Liver (tissue), 10 donors: ENCODE results near the gene TLCD5. TPM values are rescaled to one million over a fixed set of nuclear protein-coding genes. Genes with fewer than 3 reads are reported as not detected.

Experiments used
- DNase-seq: peaks from one replicate; pipeline ENCODE4 v3.0.0-alpha.2; 2017; ENCODE audit warnings: low spot score
- H3K27ac ChIP-seq, 2 donors: one replicate each; pipeline ENCODE4 v1.7.0; 2013; ENCODE audit warnings: inconsistent platforms in 2 of 2, low read length in 2 of 2, control low read depth in 1 of 2, low read depth in 1 of 2, mild to moderate bottlenecking in 1 of 2
- H3K27me3 ChIP-seq, 4 donors: one replicate each; pipeline versions ENCODE4 v1.6.1 to v1.7.0; 2013; ENCODE audit warnings: low read length in 3 of 4, inconsistent platforms in 1 of 4, mild to moderate bottlenecking in 1 of 4, moderate library complexity in 1 of 4; ENCODE audit not compliant: control insufficient read depth in 4 of 4, insufficient read depth in 4 of 4
- H3K36me3 ChIP-seq, 4 donors: one replicate each; pipeline versions ENCODE4 v1.6.1 to v1.7.0; 2013; ENCODE audit warnings: low read length in 3 of 4, mild to moderate bottlenecking in 3 of 4, low read depth in 1 of 4, moderate library complexity in 1 of 4; ENCODE audit not compliant: control insufficient read depth in 4 of 4, insufficient read depth in 3 of 4
- H3K4me1 ChIP-seq, 4 donors: one replicate each; pipeline versions ENCODE4 v1.6.1 to v1.7.0; 2013; ENCODE audit warnings: low read length in 3 of 4, mild to moderate bottlenecking in 3 of 4, moderate library complexity in 1 of 4; ENCODE audit not compliant: control insufficient read depth in 4 of 4, insufficient read depth in 4 of 4
- H3K4me3 ChIP-seq, 3 donors: one replicate each; pipeline versions ENCODE4 v1.6.1 to v1.7.0; 2013; ENCODE audit warnings: low read length in 3 of 3, control low read depth in 1 of 3, low read depth in 1 of 3, mild to moderate bottlenecking in 1 of 3
- H3K9ac ChIP-seq, 2 donors: one replicate each; pipeline ENCODE4 v1.7.0; 2013; ENCODE audit warnings: low read length in 2 of 2, mild to moderate bottlenecking in 2 of 2, moderate library complexity in 2 of 2, control low read depth in 1 of 2, low read depth in 1 of 2
- H3K9me3 ChIP-seq, 4 donors: one replicate each; pipeline versions ENCODE4 v1.6.1 to v1.7.0; 2013; ENCODE audit warnings: low read length in 3 of 4; ENCODE audit not compliant: control insufficient read depth in 4 of 4
- EGR1 ChIP-seq, 2 donors: IDR thresholded peaks; 2 replicates each; pipeline ENCODE4 v1.6.1; 2016 to 2018; ENCODE audit warnings: antibody characterized with exemption in 2 of 2, low read depth in 2 of 2
- FOXA1 ChIP-seq: IDR thresholded peaks from 2 replicates; pipeline ENCODE4 v1.6.1; 2016; ENCODE audit warnings: antibody characterized with exemption
- HNF4G ChIP-seq: IDR thresholded peaks from 2 replicates; pipeline ENCODE4 v1.6.1; 2016; ENCODE audit warnings: antibody characterized with exemption
- JUND ChIP-seq, 2 donors: IDR thresholded peaks; 2 replicates each; pipeline ENCODE4 v1.6.1; 2016; ENCODE audit warnings: antibody characterized with exemption in 2 of 2
- MAX ChIP-seq: IDR thresholded peaks from 2 replicates; pipeline ENCODE4 v1.6.1; 2016; ENCODE audit warnings: antibody characterized with exemption
- RAD21 ChIP-seq, 2 donors: IDR thresholded peaks; 2 replicates each; pipeline ENCODE4 v1.6.1; 2016; ENCODE audit warnings: antibody characterized with exemption in 2 of 2, mild to moderate bottlenecking in 2 of 2
- RXRA ChIP-seq, 2 donors: IDR thresholded peaks; 2 replicates each; pipeline ENCODE4 v1.6.1; 2017 to 2018; ENCODE audit warnings: antibody characterized with exemption in 2 of 2, mild to moderate bottlenecking in 1 of 2
- ZBTB33 ChIP-seq: IDR thresholded peaks from 2 replicates; pipeline ENCODE4 v1.6.1; 2016; ENCODE audit warnings: antibody characterized with exemption
- WGBS: extraction: QIAGEN DNeasy Blood & Tissue Kit; methylation state at CpG from one replicate; pipeline ENCODE4 v1.1.7; 2013; 5-methylcytosine and 5-hydroxymethylcytosine counted together
- polyA plus RNA-seq, 2 donors: library from polyadenylated mRNA; stranded (reverse) in 1 of 2; unstranded in 1 of 2; fragments of 200-250 nt in 1 of 2; fragments of >200 nt in 1 of 2; fragmentation: Nextera tagmentation in 1 of 2; extraction: Ambion mirVana in 1 of 2; gene quantifications; one replicate each; pipeline versions ENCODE4 v1.2.1 to v1.2.3, GENCODE V29; 2013 to 2015
- small RNA-seq: library from RNA; depleted of rRNA; stranded (forward); fragments of <200 nt; gene quantifications from one replicate; pipeline ENCODE3, GENCODE V24; 2014
- total RNA-seq, 2 donors: library from RNA; depleted of rRNA; stranded (reverse); fragments of >200 nt; gene quantifications; one replicate each; pipeline ENCODE4 v1.2.3, GENCODE V29; 2014
- TF ChIP-seq, protein P1 (sequence below): IDR thresholded peaks from 2 replicates; pipeline ENCODE4 v1.6.1; 2016; ENCODE audit warnings: antibody characterized with exemption, mild to moderate bottlenecking
- donor health status: healthy.
- donor health status: healthy.
- donor health status: healthy.
- donor health status: healthy.
- donor health status: healthy.

Gene TLCD5
- total and polyA plus RNA-seq, 4 donors = 0.31 to 1.2 (median 0.68) TPM

DNA sequence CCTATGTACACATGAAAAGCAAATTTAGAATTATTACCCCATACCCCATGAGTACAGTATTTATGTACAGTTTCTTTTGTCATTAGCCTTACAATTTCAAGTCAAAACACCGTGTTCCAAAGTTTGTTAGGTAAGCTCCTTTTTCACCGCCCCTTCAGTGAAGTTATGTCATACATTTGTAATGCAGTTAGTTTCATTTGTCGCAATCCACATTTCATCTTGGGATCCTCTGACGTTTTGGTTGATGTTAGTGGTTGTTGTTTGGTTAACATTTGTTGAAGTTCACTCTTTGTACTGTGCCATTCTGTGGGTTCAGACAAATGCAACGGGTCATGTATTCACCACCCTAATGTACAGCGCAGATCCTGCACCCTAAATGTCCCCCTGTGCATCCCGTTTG is 56.3 kb downstream of the TLCD5 start:
- H3K27ac ChIP-seq = no peak overlapping the region
- DNase-seq = no peak
- no peaks in the 10 kb centered on the region for H3K36me3 ChIP-seq
- H3K4me1 ChIP-seq = peaks cover 0 to 24% (median 5%) of the 10 kb centered on the region in 4 donors
- TF ChIP-seq HNF4G (no peak), JUND (IDR thresholded peaks at IDR 0.05) (no peak), MAX (no peak), RAD21 (IDR thresholded peaks at IDR 0.05) (no peak), RXRA (IDR thresholded peaks at IDR 0.05) (no peak), ZBTB33 (no peak), EGR1 (IDR thresholded peaks at IDR 0.05; ENCODE audit: low read depth in 2 of 2) (no peak), FOXA1 (no peak)
- TF ChIP-seq, protein P1, sequence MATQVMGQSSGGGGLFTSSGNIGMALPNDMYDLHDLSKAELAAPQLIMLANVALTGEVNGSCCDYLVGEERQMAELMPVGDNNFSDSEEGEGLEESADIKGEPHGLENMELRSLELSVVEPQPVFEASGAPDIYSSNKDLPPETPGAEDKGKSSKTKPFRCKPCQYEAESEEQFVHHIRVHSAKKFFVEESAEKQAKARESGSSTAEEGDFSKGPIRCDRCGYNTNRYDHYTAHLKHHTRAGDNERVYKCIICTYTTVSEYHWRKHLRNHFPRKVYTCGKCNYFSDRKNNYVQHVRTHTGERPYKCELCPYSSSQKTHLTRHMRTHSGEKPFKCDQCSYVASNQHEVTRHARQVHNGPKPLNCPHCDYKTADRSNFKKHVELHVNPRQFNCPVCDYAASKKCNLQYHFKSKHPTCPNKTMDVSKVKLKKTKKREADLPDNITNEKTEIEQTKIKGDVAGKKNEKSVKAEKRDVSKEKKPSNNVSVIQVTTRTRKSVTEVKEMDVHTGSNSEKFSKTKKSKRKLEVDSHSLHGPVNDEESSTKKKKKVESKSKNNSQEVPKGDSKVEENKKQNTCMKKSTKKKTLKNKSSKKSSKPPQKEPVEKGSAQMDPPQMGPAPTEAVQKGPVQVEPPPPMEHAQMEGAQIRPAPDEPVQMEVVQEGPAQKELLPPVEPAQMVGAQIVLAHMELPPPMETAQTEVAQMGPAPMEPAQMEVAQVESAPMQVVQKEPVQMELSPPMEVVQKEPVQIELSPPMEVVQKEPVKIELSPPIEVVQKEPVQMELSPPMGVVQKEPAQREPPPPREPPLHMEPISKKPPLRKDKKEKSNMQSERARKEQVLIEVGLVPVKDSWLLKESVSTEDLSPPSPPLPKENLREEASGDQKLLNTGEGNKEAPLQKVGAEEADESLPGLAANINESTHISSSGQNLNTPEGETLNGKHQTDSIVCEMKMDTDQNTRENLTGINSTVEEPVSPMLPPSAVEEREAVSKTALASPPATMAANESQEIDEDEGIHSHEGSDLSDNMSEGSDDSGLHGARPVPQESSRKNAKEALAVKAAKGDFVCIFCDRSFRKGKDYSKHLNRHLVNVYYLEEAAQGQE = no peak
- 78% methylated on average over 7 of the region's 7 CpGs for WGBS
- H3K4me3 ChIP-seq = no peak overlapping the region
- no peaks in the 10 kb centered on the region for H3K27me3 ChIP-seq
- H3K9ac ChIP-seq = no peak overlapping the region
- H3K9me3 ChIP-seq = no peaks in the 10 kb centered on the region

Small RNA genes within 50 kb of the gene (small RNA-seq; reads per million reads assigned to genes)
- gene RF00100 = 2,663 reads per million, percentile 100 among the genes with 10 or more reads in this experiment

Other genes starting within 250 kb of the TLCD5 start
- under 1 TPM; 0.33 to 0.37 TPM for gene TRIM29, start 187.2 kb upstream of the TLCD5 start, total RNA-seq
- gene TRIM29, start 187.2 kb upstream of the TLCD5 start, polyA plus RNA-seq = under 1 TPM; 0.22 to 0.89 TPM
- 10 to 100 TPM; 15.0 to 89.4 TPM for gene OAF, start 114.3 kb upstream of the TLCD5 start, total RNA-seq
- 100 to 1,000 TPM in 1 of 2 donors, 10 to 100 TPM in 1; 74.6 to 151 TPM for gene OAF, start 114.3 kb upstream of the TLCD5 start, polyA plus RNA-seq
- not detected for gene POU2F3, start 85.2 kb upstream of the TLCD5 start, total RNA-seq
- gene POU2F3, start 85.2 kb upstream of the TLCD5 start, polyA plus RNA-seq = not detected
- gene ARHGEF12, start 11.1 kb downstream of the TLCD5 start, total RNA-seq = 100 to 1,000 TPM in 1 of 2 donors, 10 to 100 TPM in 1; 78.6 to 169 TPM
- gene ARHGEF12, start 11.1 kb downstream of the TLCD5 start, polyA plus RNA-seq = 10 to 100 TPM; 28.0 to 29.2 TPM
- gene GRIK4, start 186.4 kb downstream of the TLCD5 start, total RNA-seq = under 1 TPM; 0.05 to 0.25 TPM
- under 1 TPM in 1 of 2 donors, not detected in 1; 0.06 TPM for gene GRIK4, start 186.4 kb downstream of the TLCD5 start, polyA plus RNA-seq